Erythroblast (primary cell): ENCODE measurements around the gene PEX6.

Source experiments
- GATA1 ChIP-seq: IDR thresholded peaks from 2 replicates; pipeline ENCODE4 v1.6.1; 2011; ENCODE audit warnings: low read depth, mild to moderate bottlenecking, control low read depth, low read length, moderate library complexity
- POLR2A ChIP-seq: IDR thresholded peaks from 2 replicates; pipeline ENCODE4 v1.6.1; 2011; ENCODE audit warnings: mild to moderate bottlenecking, low read length

- no peak for TF ChIP-seq POLR2A
- no peak for TF ChIP-seq GATA1
Measured at GRCh38 chr6:42959917-42960242, 19.1 kb downstream of the PEX6 start.
